Effector memory CD8-positive, alpha-beta T cell (primary cell): ENCODE measurements around the gene TTC33.

ENCODE experiments used
- ATAC-seq: fragments of 150-1000 bp; cut with Tn5 transposase; replicated peaks from 2 replicates; pipeline ENCODE4 v1.10.0; 2021; ENCODE audit warnings: mild to moderate bottlenecking, moderate library complexity
- DNase-seq, 3 experiments: peaks; one replicate each; pipeline ENCODE4 v3.0.0; 2021
- H3K27ac Mint-ChIP-seq, 2 donors: one replicate each; pipeline ENCODE4 v1.8.0; 2022; ENCODE audit warnings: mild to moderate bottlenecking in 2 of 2, mixed read lengths in 2 of 2, moderate library complexity in 2 of 2
- H3K27me3 Mint-ChIP-seq, 2 donors: one replicate each; pipeline ENCODE4 v1.8.0; 2022; ENCODE audit warnings: mixed read lengths in 2 of 2
- H3K36me3 Mint-ChIP-seq: one replicate; pipeline ENCODE4 v1.8.0; 2022; ENCODE audit warnings: mild to moderate bottlenecking, moderate library complexity, mixed read lengths; ENCODE audit not compliant: insufficient read depth
- H3K4me1 Mint-ChIP-seq, 2 donors: one replicate each; pipeline ENCODE4 v1.8.0; 2022; ENCODE audit warnings: low read depth in 2 of 2, mixed read lengths in 2 of 2
- H3K4me3 Mint-ChIP-seq, 2 donors: one replicate each; pipeline ENCODE4 v1.8.0; 2022; ENCODE audit warnings: mild to moderate bottlenecking in 2 of 2, mixed read lengths in 2 of 2, moderate library complexity in 2 of 2
- H3K9me3 Mint-ChIP-seq, 2 donors: one replicate each; pipeline ENCODE4 v1.8.0; 2022; ENCODE audit warnings: mixed read lengths in 2 of 2

Gene TTC33

GRCh38 chr5:40499518-40500273 lies 256.1 kb downstream of the TTC33 start:
- Mint-ChIP-seq H3K4me1 (peaks cover 0 to 5% of the 10 kb centered on the region in 2 donors), H3K4me3 (no peak overlapping the region), H3K9me3 (no peaks in the 10 kb centered on the region), H3K27me3 (no peaks in the 10 kb centered on the region), H3K27ac (no peak overlapping the region), H3K36me3 (no peaks in the 10 kb centered on the region)
- no peak for DNase-seq
- ATAC-seq: no peak

DNA sequence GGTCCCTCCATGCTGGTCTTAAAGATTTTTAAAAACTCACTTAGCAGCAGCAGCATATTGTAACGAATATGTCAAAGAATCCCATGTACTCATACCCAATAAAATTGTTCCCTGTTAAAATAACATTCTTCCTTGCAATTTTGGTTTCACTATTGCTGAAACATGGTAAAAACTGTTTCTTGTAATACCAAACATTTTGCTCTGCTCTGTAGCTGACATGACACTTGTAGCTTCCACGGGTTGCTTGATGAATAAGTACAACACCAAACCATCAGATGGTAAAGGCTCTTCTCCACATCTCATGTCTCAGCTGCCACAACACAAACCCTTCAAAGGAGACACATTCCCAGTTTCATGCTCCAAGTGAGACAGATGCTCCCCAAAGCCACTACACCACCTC lies 256.8 kb downstream of the TTC33 start:
- H3K4me1 Mint-ChIP-seq: peaks cover 0 to 5% of the 10 kb centered on the region in 2 donors
- no peak for ATAC-seq
- H3K4me3 Mint-ChIP-seq: no peak overlapping the region
- no peak for DNase-seq
- H3K27me3 Mint-ChIP-seq: no peaks in the 10 kb centered on the region
- H3K9me3 Mint-ChIP-seq: no peaks in the 10 kb centered on the region
- H3K27ac Mint-ChIP-seq: no peak overlapping the region
- no peaks in the 10 kb centered on the region for H3K36me3 Mint-ChIP-seq

GRCh38 chr5:40497573-40497972 lies 258.2 kb downstream of the TTC33 start:
- no peaks in the 10 kb centered on the region for H3K36me3 Mint-ChIP-seq

GRCh38 chr5:40495237-40495635 lies 260.5 kb downstream of the TTC33 start:
- Mint-ChIP-seq H3K36me3 (no peaks in the 10 kb centered on the region), H3K27me3 (peaks cover 7 to 10% of the 10 kb centered on the region in 2 donors), H3K4me1 (peaks cover 0 to 5% of the 10 kb centered on the region in 2 donors), H3K4me3 (no peak overlapping the region), H3K9me3 (no peaks in the 10 kb centered on the region), H3K27ac (no peak overlapping the region)
- DNase-seq (no peak), ATAC-seq (no peak)

More at GRCh38 chr5:40497573-40497972, 258.2 kb downstream of the TTC33 start:
- ATAC-seq (no peak), DNase-seq (no peak)
- Mint-ChIP-seq H3K4me1 (peaks cover 0 to 5% of the 10 kb centered on the region in 2 donors), H3K4me3 (no peak overlapping the region), H3K27me3 (no peaks in the 10 kb centered on the region), H3K27ac (no peak overlapping the region), H3K9me3 (no peaks in the 10 kb centered on the region)

DNA sequence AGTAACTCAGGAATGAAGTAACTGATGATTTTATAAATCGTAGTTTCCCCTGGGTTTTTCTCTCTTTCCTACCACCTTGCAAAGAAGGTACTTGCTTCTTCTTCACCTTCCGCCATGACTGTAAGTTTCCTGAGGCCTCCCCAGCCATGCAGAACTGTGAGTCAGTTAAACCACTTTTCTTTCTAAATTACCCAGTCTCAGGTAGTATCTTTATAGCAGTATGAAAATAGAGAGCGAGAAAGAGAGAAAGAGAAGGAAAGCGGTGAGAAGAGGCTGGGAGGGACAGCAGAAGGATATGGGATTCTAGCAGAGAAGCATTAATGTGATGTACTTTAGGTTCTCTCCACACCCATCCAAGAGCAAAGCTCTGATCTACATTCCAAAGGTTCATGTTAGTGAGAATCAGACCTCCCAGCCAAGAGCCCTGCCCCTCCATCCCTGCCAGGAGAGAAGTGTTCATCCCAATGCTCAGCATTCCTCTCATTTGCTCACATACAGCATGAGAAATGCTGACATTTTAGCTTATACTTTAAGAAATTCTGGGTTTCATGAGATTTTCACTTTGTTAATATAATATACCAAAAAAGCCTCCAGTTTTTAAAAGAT lies 261.0 kb downstream of the TTC33 start:
- Mint-ChIP-seq H3K4me1 (peaks cover 0 to 5% of the 10 kb centered on the region in 2 donors), H3K27me3 (peaks cover 7 to 10% of the 10 kb centered on the region in 2 donors), H3K4me3 (no peak overlapping the region), H3K27ac (no peak overlapping the region), H3K9me3 (no peaks in the 10 kb centered on the region), H3K36me3 (no peaks in the 10 kb centered on the region)
- no peak for DNase-seq
- ATAC-seq: no peak

DNA sequence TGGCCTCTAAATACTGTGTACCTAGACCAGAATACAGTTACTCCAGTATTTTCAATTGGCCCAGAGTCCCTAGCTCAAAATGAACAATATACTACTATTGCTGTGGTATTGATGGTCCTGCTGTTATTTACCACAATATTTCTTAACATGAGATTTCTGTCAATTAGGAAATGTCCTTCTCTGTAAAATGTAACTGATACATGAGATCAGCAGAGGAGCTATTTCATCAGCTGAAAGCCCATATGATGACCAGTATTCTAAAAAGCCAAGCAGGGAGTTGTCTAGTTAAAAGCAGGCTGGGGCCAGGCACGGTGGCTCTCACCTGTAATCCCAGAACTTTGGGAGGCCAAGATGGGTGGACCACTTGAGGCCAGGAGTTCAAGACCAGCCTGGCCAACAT lies 263.7 kb downstream of the TTC33 start:
- Mint-ChIP-seq H3K9me3 (no peaks in the 10 kb centered on the region), H3K4me1 (peaks cover 1 to 6% of the 10 kb centered on the region in 2 donors), H3K27me3 (peaks cover 7 to 10% of the 10 kb centered on the region in 2 donors), H3K36me3 (no peaks in the 10 kb centered on the region), H3K27ac (no peak overlapping the region), H3K4me3 (no peak overlapping the region)
- DNase-seq (no peak), ATAC-seq (no peak)

- H3K27me3 Mint-ChIP-seq: peaks cover 7 to 10% of the 10 kb centered on the region in 2 donors
- no peaks in the 10 kb centered on the region for H3K9me3 Mint-ChIP-seq
- no peak overlapping the region for H3K4me3 Mint-ChIP-seq
- DNase-seq (no peak), ATAC-seq (no peak)
- no peaks in the 10 kb centered on the region for H3K36me3 Mint-ChIP-seq
- H3K4me1 Mint-ChIP-seq: peaks cover 5 to 10% of the 10 kb centered on the region in 2 donors
- no peak overlapping the region for H3K27ac Mint-ChIP-seq
Observed at GRCh38 chr5:40491644-40492043, 264.1 kb downstream of the TTC33 start.

DNA sequence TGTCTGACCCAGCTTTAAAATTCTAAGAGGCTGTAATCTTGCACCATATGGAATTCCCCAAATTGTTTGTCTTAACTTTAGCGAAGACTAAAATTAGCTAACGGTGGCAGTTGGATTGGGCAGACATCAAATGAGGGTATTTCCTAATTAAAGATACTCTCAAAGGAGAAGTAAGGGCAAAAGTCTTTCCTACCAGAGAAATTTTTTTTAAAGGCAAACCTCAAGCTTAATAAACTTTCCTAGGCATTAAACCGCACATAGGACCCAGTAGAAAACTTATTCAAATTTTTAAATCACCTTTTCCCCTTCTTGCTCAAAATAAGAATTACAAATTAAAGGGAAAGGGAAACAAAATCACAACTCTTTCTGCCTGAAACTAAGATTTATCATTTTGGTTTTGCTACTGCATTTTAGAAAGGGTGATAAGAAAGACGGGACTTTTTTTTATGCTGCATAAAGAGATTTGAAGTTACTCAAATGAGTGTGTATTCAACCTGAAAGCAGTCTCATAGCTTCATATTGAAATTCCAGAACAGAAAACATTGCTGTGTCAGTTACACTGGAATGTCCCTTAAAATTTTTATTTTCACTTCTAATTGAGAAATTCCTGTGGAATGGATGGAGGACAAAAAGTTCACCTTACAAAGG lies 265.2 kb downstream of the TTC33 start:
- ATAC-seq (no peak), DNase-seq (no peak)
- Mint-ChIP-seq H3K9me3 (no peaks in the 10 kb centered on the region), H3K36me3 (no peaks in the 10 kb centered on the region), H3K4me1 (peaks cover 7 to 14% of the 10 kb centered on the region in 2 donors), H3K4me3 (no peak overlapping the region), H3K27me3 (peaks cover 7 to 10% of the 10 kb centered on the region in 2 donors), H3K27ac (no peak overlapping the region)

- ATAC-seq: no peak
- peaks cover 7 to 10% of the 10 kb centered on the region in 2 donors for H3K4me1 Mint-ChIP-seq
- H3K36me3 Mint-ChIP-seq: no peaks in the 10 kb centered on the region
- no peaks in the 10 kb centered on the region for H3K9me3 Mint-ChIP-seq
- H3K4me3 Mint-ChIP-seq: no peak overlapping the region
- no peak overlapping the region for H3K27ac Mint-ChIP-seq
- DNase-seq: no peak
- H3K27me3 Mint-ChIP-seq: peaks cover 7 to 10% of the 10 kb centered on the region in 2 donors
Observed at GRCh38 chr5:40489421-40489820, 266.3 kb downstream of the TTC33 start.

- Mint-ChIP-seq H3K27me3 (peaks cover 2 to 4% of the 10 kb centered on the region in 2 donors), H3K36me3 (peaks cover 3% of the 10 kb centered on the region), H3K27ac (peak overlapping the region; percentile 3 to 42), H3K4me3 (peak overlapping the region in 1 of 2 donors; percentile 11), H3K9me3 (no peaks in the 10 kb centered on the region), H3K4me1 (peaks cover 7 to 10% of the 10 kb centered on the region in 2 donors)
- peak; percentile 13 to 26 (median 15) for DNase-seq
- ATAC-seq: peak; percentile 87
Observed at GRCh38 chr5:40486437-40487275, 269.1 kb downstream of the TTC33 start.

DNA sequence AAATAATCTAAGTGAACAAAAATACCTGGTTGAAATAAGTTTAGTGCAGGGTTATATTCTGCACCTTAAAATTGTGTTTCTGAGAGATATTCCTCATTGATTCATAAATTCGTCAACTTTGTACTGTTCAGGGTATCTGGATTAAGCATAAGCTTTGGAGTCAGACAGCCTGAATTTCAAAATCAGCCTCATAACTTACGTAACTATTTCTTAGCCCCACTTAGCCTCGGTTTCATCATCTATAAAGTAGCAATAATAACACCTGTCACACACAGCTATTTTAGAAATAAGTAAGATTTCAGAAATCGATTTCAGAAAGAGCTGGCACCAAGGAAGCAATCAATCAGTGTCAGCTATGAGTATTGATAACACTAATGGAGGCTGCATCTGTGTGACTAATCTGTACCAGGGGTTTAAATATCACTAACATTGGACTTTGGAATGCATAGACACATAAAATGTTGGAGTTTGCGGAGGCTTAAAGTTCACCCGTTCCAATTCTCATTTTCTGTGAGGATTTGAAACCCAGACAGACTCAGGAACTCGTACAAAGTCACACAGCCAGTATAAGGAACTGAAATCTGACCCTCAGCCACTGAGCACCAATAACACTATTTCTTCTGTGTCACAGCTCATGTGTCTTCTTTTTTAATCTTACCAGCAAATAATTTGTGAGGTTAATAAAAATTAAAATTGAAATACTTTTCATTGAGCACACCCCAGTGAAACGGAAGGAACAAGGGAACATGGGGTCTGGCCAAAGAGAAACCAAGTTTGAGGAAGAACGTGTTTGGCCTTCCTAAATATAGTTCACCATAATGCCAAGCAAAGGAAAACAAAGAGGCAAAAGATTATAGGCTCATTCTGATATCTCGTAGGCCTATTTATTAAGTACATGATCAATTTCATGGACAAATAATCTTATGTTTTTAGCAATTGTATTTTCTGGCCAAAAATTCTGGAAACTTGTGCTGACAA lies 270.5 kb downstream of the TTC33 start:
- Mint-ChIP-seq H3K27me3 (no peaks in the 10 kb centered on the region), H3K27ac (peak overlapping the region in 1 of 2 donors; percentile 71), H3K4me1 (peaks cover 16 to 21% of the 10 kb centered on the region in 2 donors), H3K36me3 (peaks cover 3% of the 10 kb centered on the region), H3K9me3 (no peaks in the 10 kb centered on the region), H3K4me3 (no peak overlapping the region)
- ATAC-seq: no peak
- no peak for DNase-seq

DNA sequence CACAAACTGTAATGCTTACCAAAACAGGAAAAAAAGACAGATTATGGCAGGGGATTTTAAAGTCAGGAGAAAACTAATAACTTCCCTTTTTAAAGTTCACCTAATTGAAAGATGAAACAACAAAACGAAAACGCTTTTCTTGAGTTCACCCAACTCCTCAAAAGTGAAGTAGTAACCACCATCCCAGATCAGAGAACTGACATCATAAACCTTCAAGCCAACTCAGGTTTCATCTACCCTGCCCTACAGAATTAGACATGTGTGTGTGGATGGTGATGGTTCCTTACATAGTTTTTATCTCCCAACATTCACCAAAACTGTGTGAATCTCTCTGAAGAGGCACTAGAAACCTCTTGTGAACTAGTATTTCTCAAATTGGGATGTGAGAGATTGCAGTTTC lies 271.3 kb downstream of the TTC33 start:
- peaks cover 19 to 29% of the 10 kb centered on the region in 2 donors for H3K4me1 Mint-ChIP-seq

More for the DNA sequence above, 271.3 kb downstream of the TTC33 start:
- DNase-seq: no peak
- Mint-ChIP-seq H3K9me3 (no peaks in the 10 kb centered on the region), H3K36me3 (peaks cover 3% of the 10 kb centered on the region), H3K4me3 (no peak overlapping the region), H3K27me3 (no peaks in the 10 kb centered on the region), H3K27ac (no peak overlapping the region)
- no peak for ATAC-seq
